RWPE2 (cell line): Measurements from ENCODE around the gene HIPK2.

Experiments
- ATAC-seq: fragments of 200-7000 bp; cut with Tn5 transposase; 3 replicates; pipeline ENCODE4 v1.9.1; 2021; ENCODE audit warnings: low read depth
- DNase-seq: peaks from one replicate; pipeline ENCODE4 v3.0.0-alpha.2; 2020; ENCODE audit warnings: low spot score
- H3K27ac ChIP-seq: fragments of 450-650 bp; 2 replicates; pipeline ENCODE4 v1.5.1; 2017; ENCODE audit warnings: mild to moderate bottlenecking; ENCODE audit not compliant: poor library complexity, severe bottlenecking
- H3K27me3 ChIP-seq: fragments of 250-450 bp; sonication (Bioruptor Pico); 2 replicates; pipeline ENCODE4 v1.5.1; 2021; ENCODE audit warnings: mild to moderate bottlenecking, moderate library complexity; ENCODE audit not compliant: insufficient read depth, poor library complexity, severe bottlenecking
- H3K36me3 ChIP-seq: fragments of 250-450 bp; sonication (Bioruptor Pico); 2 replicates; pipeline ENCODE4 v1.5.1; 2020; ENCODE audit warnings: low read depth, mild to moderate bottlenecking, moderate library complexity
- H3K4me1 ChIP-seq: fragments of 250-450 bp; sonication (Bioruptor Pico); 2 replicates; pipeline ENCODE4 v1.5.1; 2021; ENCODE audit warnings: mild to moderate bottlenecking, moderate library complexity; ENCODE audit not compliant: insufficient read depth, poor library complexity, severe bottlenecking
- H3K4me3 ChIP-seq: fragments of 250-450 bp; sonication (Bioruptor Pico); 2 replicates; pipeline ENCODE4 v1.5.1; 2021; ENCODE audit warnings: mild to moderate bottlenecking, moderate library complexity; ENCODE audit not compliant: severe bottlenecking
- H3K9me3 ChIP-seq: fragments of 250-450 bp; sonication (Bioruptor Pico); 2 replicates; pipeline ENCODE4 v1.5.1; 2021; ENCODE audit warnings: mild to moderate bottlenecking, moderate library complexity; ENCODE audit not compliant: severe bottlenecking
- CTCF ChIP-seq: fragments of 450-650 bp; IDR thresholded peaks from one replicate; pipeline ENCODE4 v1.5.1; 2017; ENCODE audit warnings: mild to moderate bottlenecking, moderate library complexity; ENCODE audit not compliant: poor library complexity, severe bottlenecking

HIPK2 gene

GRCh38 chr7:139718859-139719258 is 58.9 kb downstream of the HIPK2 start:
- H3K36me3 ChIP-seq: peaks cover 23% of the 10 kb centered on the region
- H3K27ac ChIP-seq: no peak overlapping the region
- no peaks in the 10 kb centered on the region for H3K27me3 ChIP-seq
- ATAC-seq (no peak), DNase-seq (no peak)
- H3K4me3 ChIP-seq: no peak overlapping the region
- H3K9me3 ChIP-seq: no peaks in the 10 kb centered on the region
- no peak for TF ChIP-seq CTCF
- H3K4me1 ChIP-seq: peaks cover 27% of the 10 kb centered on the region

- peaks cover 23% of the 10 kb centered on the region for H3K36me3 ChIP-seq
- ATAC-seq (no peak), DNase-seq (no peak)
- H3K27me3 ChIP-seq: no peaks in the 10 kb centered on the region
- TF ChIP-seq CTCF: no peak
- peaks cover 20% of the 10 kb centered on the region for H3K4me1 ChIP-seq
- H3K9me3 ChIP-seq: no peaks in the 10 kb centered on the region
- no peak overlapping the region for H3K27ac ChIP-seq
- no peak overlapping the region for H3K4me3 ChIP-seq
Measured at GRCh38 chr7:139718141-139718540, 59.7 kb downstream of the HIPK2 start.

GRCh38 chr7:139716156-139716942 is 61.4 kb downstream of the HIPK2 start:
- peaks cover 29% of the 10 kb centered on the region for H3K36me3 ChIP-seq
- peaks cover 7% of the 10 kb centered on the region for H3K4me1 ChIP-seq
- H3K27ac ChIP-seq: no peak overlapping the region
- H3K4me3 ChIP-seq: no peak overlapping the region
- ATAC-seq: no peak
- no peak for DNase-seq
- no peak for TF ChIP-seq CTCF
- no peaks in the 10 kb centered on the region for H3K9me3 ChIP-seq
- no peaks in the 10 kb centered on the region for H3K27me3 ChIP-seq

- TF ChIP-seq CTCF: no peak
- no peaks in the 10 kb centered on the region for H3K27me3 ChIP-seq
- H3K4me3 ChIP-seq: no peak overlapping the region
- ATAC-seq (no peak), DNase-seq (no peak)
- no peaks in the 10 kb centered on the region for H3K9me3 ChIP-seq
- no peaks in the 10 kb centered on the region for H3K4me1 ChIP-seq
- no peak overlapping the region for H3K27ac ChIP-seq
- peaks cover 31% of the 10 kb centered on the region for H3K36me3 ChIP-seq
Measured at GRCh38 chr7:139715194-139715815, 62.5 kb downstream of the HIPK2 start.
